Naive B cell (primary cell): Measurements from ENCODE around the gene MMP15. TPM values are rescaled to one million over a fixed set of nuclear protein-coding genes. Genes with fewer than 3 reads are reported as not detected.
"Not testable (repeated sequence)": the region's sequence is repeated elsewhere in the genome, so short reads cannot be mapped to it uniquely, and the experiment has no call there.

Experiments
- ATAC-seq, 2 donors: fragments of 150-1000 bp; cut with Tn5 transposase; 2 replicates each; pipeline ENCODE4 v1.10.0; 2021; ENCODE audit warnings: low read depth in 2 of 2, mild to moderate bottlenecking in 2 of 2, moderate library complexity in 2 of 2
- DNase-seq: peaks from one replicate; pipeline ENCODE4 v3.0.0; 2022
- H3K27ac Mint-ChIP-seq, 6 donors: one replicate each; pipeline ENCODE4 v1.8.0; 2020 to 2022; ENCODE audit warnings: mild to moderate bottlenecking in 6 of 6, mixed read lengths in 6 of 6, moderate library complexity in 5 of 6, inconsistent platforms in 2 of 6
- H3K27me3 Mint-ChIP-seq, 3 donors: one replicate each; pipeline ENCODE4 v1.8.0; 2021 to 2022; ENCODE audit warnings: mixed read lengths in 3 of 3, mild to moderate bottlenecking in 1 of 3
- H3K36me3 Mint-ChIP-seq, 2 donors: one replicate each; pipeline ENCODE4 v1.8.0; 2020 to 2022; ENCODE audit warnings: mixed read lengths in 2 of 2, inconsistent platforms in 1 of 2, mild to moderate bottlenecking in 1 of 2
- H3K4me1 Mint-ChIP-seq, 3 donors: one replicate each; pipeline ENCODE4 v1.8.0; 2020 to 2022; ENCODE audit warnings: mixed read lengths in 3 of 3, inconsistent platforms in 1 of 3, mild to moderate bottlenecking in 1 of 3, moderate library complexity in 1 of 3
- H3K4me3 Mint-ChIP-seq, 8 donors: one replicate each; pipeline ENCODE4 v1.8.0; 2020 to 2022; ENCODE audit warnings: mild to moderate bottlenecking in 8 of 8, mixed read lengths in 8 of 8, moderate library complexity in 8 of 8, inconsistent platforms in 2 of 8
- H3K9me3 Mint-ChIP-seq, 7 donors: one replicate each; pipeline ENCODE4 v1.8.0; 2020 to 2022; ENCODE audit warnings: mixed read lengths in 7 of 7, mild to moderate bottlenecking in 5 of 7, inconsistent platforms in 2 of 7, moderate library complexity in 1 of 7
- polyA plus RNA-seq, 6 donors: library from polyadenylated mRNA; unstranded; fragments of 300-500 nt; fragmentation: Illumina TruSeq; gene quantifications; one replicate each; pipeline ENCODE4 v1.2.3, GENCODE V29; 2021; ENCODE audit warnings: low read depth in 6 of 6

The MMP15 gene
- polyA plus RNA-seq, 6 donors from 2014 or later, result not detected

DNA sequence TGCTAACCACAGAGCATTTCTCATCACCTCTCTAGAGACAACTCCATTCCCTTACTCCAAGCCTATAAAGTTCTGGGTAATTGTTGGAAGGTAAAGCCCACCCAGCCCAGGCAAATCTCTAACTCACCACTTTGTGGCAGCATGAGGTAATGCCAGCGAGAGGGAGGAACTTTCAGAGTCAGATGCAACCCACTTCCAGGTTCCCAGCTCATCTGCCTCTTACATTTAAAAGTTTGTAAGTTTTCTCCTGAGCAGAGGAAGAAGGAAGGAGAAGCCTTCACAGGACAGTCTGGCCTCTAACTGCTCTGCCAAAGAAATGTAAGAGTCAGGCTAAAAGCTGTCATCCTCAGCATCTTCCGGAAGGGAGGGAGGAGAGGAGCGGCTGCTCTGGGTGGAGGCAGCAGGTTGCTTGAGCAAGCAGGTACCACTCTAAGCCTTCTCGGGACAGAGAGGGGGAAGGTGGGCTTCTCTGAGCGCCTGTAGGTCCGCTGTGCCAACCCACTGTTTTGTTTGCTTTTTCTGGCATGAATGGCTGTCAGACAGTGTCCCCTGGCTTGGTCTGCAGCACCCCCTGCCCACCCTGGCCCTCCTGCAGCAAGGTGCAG is 26.1 kb upstream of the MMP15 start:
- peaks cover 27 to 60% (median 32%) of the 10 kb centered on the region in 3 donors for H3K4me1 Mint-ChIP-seq

GRCh38 chr16:57999971-58000705 is 25.4 kb upstream of the MMP15 start, which contains the start of gene ZNF319:
Gene ZNF319 (minus strand): TSS chr16:58000672. CDS start chr16:57998265, 2,407 bp downstream.
- DNase-seq, result peak; percentile 24
- no peaks in the 10 kb centered on the region for H3K27me3 Mint-ChIP-seq
- H3K4me1 Mint-ChIP-seq, result peaks cover 29 to 60% (median 33%) of the 10 kb centered on the region in 3 donors
- peak within 1 kb of the TSS; percentile 90 to 97 (median 94) for H3K4me3 Mint-ChIP-seq
- no peaks in the 10 kb centered on the region for H3K9me3 Mint-ChIP-seq
- H3K36me3 Mint-ChIP-seq, result no peaks in the 10 kb centered on the region
- ATAC-seq, result peak; percentile 26 to 28
- peak within 1 kb of the TSS; percentile 80 to 97 (median 95) for H3K27ac Mint-ChIP-seq

More for the DNA sequence above, 26.1 kb upstream of the MMP15 start:
- H3K4me3 Mint-ChIP-seq, result peak overlapping the region; percentile 69 to 93 (median 88)
- H3K36me3 Mint-ChIP-seq, result no peaks in the 10 kb centered on the region
- H3K27ac Mint-ChIP-seq, result peak overlapping the region in 5 of 6 donors; percentile 44 to 67 (median 66)
- peak; percentile 24 for DNase-seq
- no peaks in the 10 kb centered on the region for H3K9me3 Mint-ChIP-seq
- no peaks in the 10 kb centered on the region for H3K27me3 Mint-ChIP-seq
- no peak for ATAC-seq

DNA sequence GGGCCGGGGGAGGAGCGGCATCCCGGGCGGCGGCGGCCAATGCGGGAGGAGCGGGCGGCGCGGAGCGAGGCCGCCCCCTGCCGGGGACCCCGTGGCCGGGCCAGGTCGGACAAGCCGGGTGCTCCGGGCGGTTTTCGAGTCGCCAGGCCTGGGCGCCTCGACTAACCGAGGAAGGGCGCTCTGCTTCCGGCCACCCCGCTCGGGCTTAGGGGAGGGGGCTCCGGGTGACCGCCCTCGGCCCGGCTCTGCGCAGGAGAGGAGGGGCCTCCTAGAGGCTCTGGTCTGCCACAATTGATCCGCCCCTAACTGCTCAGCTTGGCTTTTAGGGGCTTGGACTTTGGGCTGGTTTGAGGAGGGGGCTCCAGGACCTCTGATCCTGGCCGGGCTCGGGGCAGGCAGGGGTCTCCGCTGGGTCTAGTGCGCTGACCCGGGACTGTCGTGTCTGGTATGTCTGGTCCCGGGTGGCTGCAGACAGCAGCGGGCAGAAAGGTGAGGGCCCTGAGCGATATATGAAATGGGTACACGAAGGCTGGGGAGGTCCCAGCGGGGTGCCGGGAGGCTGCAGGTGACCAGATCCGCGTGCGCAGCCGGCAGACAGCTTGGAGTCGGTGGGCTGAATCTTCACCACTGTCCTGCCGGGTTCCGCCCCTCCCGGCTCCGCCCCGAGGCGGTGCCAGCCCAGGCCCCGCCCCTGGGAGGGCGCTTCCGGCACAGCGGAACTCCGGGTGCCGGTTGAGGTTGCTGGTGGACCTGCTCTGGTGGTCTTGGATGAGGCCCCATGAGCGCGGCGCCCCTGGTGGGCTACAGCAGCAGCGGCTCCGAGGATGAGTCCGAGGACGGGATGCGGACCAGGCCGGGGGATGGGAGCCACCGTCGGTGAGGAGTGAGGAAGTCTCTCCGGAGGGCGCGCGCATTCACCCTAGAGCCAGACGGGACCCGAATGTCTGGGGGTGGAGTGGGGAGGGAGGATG is 24.6 kb upstream of the MMP15 start, which contains the start of gene USB1:
Gene USB1 (plus strand): TSS at position 702 of the 971 bp plus-strand sequence. CDS start 77 bp downstream, at position 779.
- H3K9me3 Mint-ChIP-seq, result no peaks in the 10 kb centered on the region
- H3K4me1 Mint-ChIP-seq, result peaks cover 29 to 55% (median 35%) of the 10 kb centered on the region in 3 donors
- ATAC-seq (peak; percentile 81 to 82), DNase-seq (peak; percentile 95)
- H3K36me3 Mint-ChIP-seq, result no peaks in the 10 kb centered on the region
- peak within 1 kb of the TSS; percentile 80 to 97 (median 95) for H3K27ac Mint-ChIP-seq
- H3K4me3 Mint-ChIP-seq, result peak within 1 kb of the TSS; percentile 90 to 97 (median 94)
- H3K27me3 Mint-ChIP-seq, result no peaks in the 10 kb centered on the region

DNA sequence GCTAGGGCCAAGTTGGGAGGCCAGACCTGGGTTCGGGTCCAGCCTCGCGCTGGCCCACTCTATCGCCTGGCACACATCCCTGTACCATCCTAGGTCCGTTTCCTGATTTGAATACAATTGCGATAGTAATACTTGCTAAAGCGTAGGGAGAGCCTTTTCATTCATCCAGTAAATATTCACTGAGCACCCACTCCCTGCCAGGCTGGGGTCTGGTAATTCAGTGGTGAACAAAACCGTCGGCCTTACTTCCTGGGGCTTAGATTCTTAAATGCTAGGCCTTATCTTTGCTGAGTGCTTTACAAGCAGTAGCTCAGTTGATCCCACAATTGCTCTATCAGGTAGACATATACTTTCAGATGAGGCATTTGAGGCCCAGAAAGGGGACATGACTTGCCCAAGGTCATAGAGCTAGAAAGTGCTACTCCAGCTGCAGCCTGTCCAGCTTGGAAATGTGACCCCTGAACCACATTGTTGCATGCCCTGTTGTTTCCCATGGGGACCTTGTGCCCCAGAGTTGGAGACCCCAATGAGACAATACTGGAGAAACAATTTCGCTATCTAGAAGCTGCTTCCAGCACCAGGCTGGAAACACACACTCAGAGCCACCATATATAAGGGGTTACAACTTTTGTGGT is 23.7 kb upstream of the MMP15 start:
- Mint-ChIP-seq H3K36me3 (peaks cover 0 to 2% of the 10 kb centered on the region in 2 donors), H3K27me3 (no peaks in the 10 kb centered on the region), H3K4me3 (peak overlapping the region; percentile 90 to 97 (median 94)), H3K9me3 (no peaks in the 10 kb centered on the region), H3K4me1 (peaks cover 29 to 54% (median 35%) of the 10 kb centered on the region in 3 donors), H3K27ac (peak overlapping the region in 4 of 6 donors; percentile 69 to 91 (median 78))
- no peak for DNase-seq
- ATAC-seq, result no peak

DNA sequence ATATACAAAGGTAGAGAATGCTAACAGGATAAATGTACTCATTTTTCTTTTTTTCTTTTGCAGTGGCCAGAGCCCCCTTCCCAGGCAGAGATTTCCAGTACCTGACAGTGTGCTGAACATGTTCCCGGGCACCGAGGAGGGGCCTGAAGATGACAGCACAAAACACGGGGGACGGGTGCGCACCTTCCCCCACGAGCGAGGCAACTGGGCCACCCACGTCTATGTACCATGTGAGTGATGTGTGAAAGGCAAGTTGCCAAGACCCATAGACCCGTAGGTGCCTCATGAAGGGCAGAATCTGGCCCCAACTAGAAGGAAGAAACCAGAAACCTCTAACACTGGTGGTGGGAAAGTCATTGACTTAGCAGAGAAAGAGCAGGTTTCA is 23.1 kb upstream of the MMP15 start:
- no peaks in the 10 kb centered on the region for H3K9me3 Mint-ChIP-seq
- H3K27me3 Mint-ChIP-seq, result no peaks in the 10 kb centered on the region
- ATAC-seq (no peak), DNase-seq (no peak)
- peaks cover 0 to 5% of the 10 kb centered on the region in 2 donors for H3K36me3 Mint-ChIP-seq
- peak overlapping the region in 1 of 6 donors; percentile 89 for H3K27ac Mint-ChIP-seq
- H3K4me1 Mint-ChIP-seq, result peaks cover 29 to 54% (median 35%) of the 10 kb centered on the region in 3 donors
- H3K4me3 Mint-ChIP-seq, result peak overlapping the region in 7 of 8 donors; percentile 0 to 96 (median 90)

DNA sequence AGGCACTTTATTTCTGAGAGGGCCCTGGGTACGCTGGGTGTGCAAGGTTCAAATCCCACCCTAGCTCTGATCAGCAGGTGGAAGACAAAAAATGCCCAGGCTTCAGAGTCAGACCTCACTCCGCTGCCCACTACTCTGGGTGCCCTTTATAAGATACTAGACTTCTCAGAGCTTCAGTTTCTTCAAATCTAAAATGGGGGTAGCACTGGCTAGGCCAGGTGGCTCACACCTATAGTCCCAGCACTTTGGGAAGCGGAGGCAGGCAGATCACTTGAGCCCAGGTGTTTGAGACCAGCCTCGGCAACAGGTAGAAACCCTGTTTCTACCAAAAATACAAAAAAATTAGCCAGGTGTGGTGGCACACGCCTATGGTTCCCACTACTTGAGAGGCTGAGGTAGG is 22.6 kb upstream of the MMP15 start:
- H3K36me3 Mint-ChIP-seq, result peaks cover 0 to 5% of the 10 kb centered on the region in 2 donors
- DNase-seq (no peak), ATAC-seq (no peak)
- no peaks in the 10 kb centered on the region for H3K27me3 Mint-ChIP-seq
- peak overlapping the region in 1 of 6 donors; percentile 7 for H3K27ac Mint-ChIP-seq
- peak overlapping the region in 4 of 8 donors; percentile 32 to 93 (median 64) for H3K4me3 Mint-ChIP-seq
- H3K4me1 Mint-ChIP-seq, result peaks cover 29 to 53% (median 35%) of the 10 kb centered on the region in 3 donors
- H3K9me3 Mint-ChIP-seq, result no peaks in the 10 kb centered on the region

- ATAC-seq, H3K9me3 Mint-ChIP-seq, DNase-seq, H3K27me3 Mint-ChIP-seq: not testable (repeated sequence)
- H3K27ac Mint-ChIP-seq, result peak overlapping the region in 3 of 6 donors; percentile 11 to 78 (median 66)
- peaks cover 20 to 38% (median 21%) of the 10 kb centered on the region in 3 donors for H3K4me1 Mint-ChIP-seq
- H3K4me3 Mint-ChIP-seq, result peak overlapping the region in 1 of 8 donors; percentile 59
- H3K36me3 Mint-ChIP-seq, result peaks cover 0 to 10% of the 10 kb centered on the region in 2 donors
Observed at GRCh38 chr16:58004736-58005135, 20.8 kb upstream of the MMP15 start.

DNA sequence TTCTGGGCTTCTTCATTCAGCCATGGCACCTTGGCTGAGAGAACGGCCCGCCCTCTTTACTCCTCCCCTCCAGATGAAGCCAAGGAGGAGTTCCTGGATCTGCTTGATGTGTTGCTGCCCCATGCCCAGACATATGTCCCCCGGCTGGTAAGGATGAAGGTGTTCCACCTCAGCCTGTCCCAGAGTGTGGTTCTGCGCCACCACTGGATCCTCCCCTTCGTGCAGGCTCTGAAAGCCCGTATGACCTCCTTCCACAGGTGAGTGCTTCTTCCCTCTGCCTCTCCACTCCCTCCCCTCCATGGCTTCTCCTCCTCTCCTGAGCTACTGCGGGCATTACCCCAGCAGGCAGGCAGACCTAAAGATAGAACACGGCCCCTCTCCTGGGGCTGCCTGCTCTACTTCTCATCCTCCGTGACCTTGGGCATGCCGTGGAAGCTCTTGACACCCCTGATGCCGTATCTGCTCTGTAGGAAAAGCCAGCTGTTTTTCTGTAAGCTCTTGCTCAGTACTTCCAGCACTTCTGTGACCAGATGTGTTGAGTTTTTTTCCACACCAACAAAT is 15.6 kb upstream of the MMP15 start:
- Mint-ChIP-seq H3K4me3 (peak overlapping the region in 1 of 8 donors; percentile 47), H3K4me1 (peaks cover 3% of the 10 kb centered on the region in 3 donors), H3K9me3 (no peaks in the 10 kb centered on the region), H3K27ac (no peak overlapping the region), H3K27me3 (no peaks in the 10 kb centered on the region), H3K36me3 (peaks cover 8 to 22% of the 10 kb centered on the region in 2 donors)
- ATAC-seq, result no peak
- no peak for DNase-seq

DNA sequence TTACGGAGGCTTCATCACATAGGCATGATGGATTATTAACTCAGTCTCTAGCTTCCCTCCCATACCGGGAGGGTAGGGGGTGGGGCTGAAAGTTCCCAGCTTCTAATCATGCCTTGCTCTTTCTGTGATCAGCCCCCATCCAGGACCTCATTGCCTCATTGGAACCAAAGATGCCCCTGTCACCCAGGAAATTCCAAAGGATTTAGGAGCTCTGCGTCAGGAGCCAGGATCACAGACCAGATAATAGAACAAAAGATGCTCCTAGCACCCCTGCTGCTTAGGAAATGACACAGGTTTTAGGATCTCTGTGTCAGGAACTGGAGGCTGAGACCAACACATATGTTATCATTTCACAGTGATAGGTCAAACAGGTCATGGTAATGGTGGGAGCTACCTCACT is 14.7 kb upstream of the MMP15 start:
- no peaks in the 10 kb centered on the region for H3K27me3 Mint-ChIP-seq

GRCh38 chr16:58011652-58012051 is 13.9 kb upstream of the MMP15 start:
- DNase-seq (no peak), ATAC-seq (no peak)
- Mint-ChIP-seq H3K4me1 (no peaks in the 10 kb centered on the region), H3K27ac (no peak overlapping the region), H3K36me3 (peaks cover 8 to 22% of the 10 kb centered on the region in 2 donors), H3K9me3 (no peaks in the 10 kb centered on the region), H3K27me3 (no peaks in the 10 kb centered on the region), H3K4me3 (no peak overlapping the region)

More for the DNA sequence above, 14.7 kb upstream of the MMP15 start:
- Mint-ChIP-seq H3K36me3 (peaks cover 8 to 22% of the 10 kb centered on the region in 2 donors), H3K4me1 (no peaks in the 10 kb centered on the region), H3K27ac (no peak overlapping the region), H3K9me3 (no peaks in the 10 kb centered on the region), H3K4me3 (peak overlapping the region in 1 of 8 donors; percentile 64)
- ATAC-seq (no peak), DNase-seq (no peak)

DNA sequence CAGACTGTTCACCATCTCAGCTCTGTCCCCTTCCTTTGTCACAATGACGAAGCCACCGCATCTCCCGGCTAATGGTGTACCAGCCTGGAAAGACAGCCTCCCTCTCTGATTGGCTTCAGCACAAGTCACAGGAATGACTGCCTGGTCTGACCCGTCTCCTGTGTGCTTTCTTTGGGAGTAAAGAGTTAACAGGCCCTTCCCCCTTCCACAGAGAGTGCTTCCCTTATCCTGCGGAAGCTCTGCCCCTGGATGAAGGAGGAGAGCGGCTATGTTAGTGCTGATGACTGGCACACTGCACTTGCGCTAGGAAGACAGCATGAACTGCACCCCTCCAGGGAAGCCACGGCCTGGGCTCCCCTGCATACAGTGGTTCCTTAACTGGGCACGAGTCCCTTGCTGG is 13.1 kb upstream of the MMP15 start:
- H3K27ac Mint-ChIP-seq, result peak overlapping the region in 1 of 6 donors; percentile 26
- H3K27me3 Mint-ChIP-seq, result no peaks in the 10 kb centered on the region
- H3K4me1 Mint-ChIP-seq, result no peaks in the 10 kb centered on the region
- ATAC-seq, result no peak
- no peaks in the 10 kb centered on the region for H3K9me3 Mint-ChIP-seq
- H3K4me3 Mint-ChIP-seq, result no peak overlapping the region
- peaks cover 8 to 16% of the 10 kb centered on the region in 2 donors for H3K36me3 Mint-ChIP-seq
- DNase-seq, result no peak

DNA sequence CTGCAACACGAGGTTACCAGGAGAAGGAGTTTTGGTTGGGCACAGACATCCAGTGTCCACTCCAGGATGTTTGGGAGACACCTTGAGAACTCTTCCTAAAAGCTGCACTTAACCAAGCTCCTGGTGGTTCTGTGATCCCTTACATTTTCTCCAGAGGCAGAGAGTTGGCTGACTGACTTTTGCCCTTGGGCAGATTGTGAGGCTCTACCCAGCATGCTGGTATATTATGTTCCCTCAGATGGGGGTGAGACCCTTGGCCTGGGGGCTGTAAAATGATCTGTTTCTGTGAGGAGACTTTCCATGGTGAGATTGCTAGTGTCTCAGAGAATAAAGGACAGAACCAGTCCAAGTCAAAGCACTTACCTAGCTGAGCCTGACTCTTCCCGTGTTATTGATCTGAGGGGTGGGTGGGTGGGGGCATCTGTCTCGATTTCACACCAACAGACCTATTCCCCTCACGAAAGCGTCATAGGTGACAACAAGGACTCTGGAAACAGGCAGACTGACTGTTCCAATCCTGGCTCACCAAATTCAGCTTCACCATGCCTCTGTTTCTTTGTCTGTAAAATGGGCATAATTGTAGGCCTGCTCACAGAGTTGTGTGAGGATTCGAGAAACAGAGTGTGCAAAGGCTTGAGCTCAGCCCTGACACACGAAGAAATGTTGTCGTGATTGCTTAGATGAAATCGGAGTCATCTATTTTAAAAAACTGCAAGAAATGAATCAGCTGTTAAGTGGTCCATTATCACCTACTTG is 12.2 kb upstream of the MMP15 start:
- Mint-ChIP-seq H3K4me1 (no peaks in the 10 kb centered on the region), H3K27ac (no peak overlapping the region), H3K4me3 (no peak overlapping the region), H3K9me3 (no peaks in the 10 kb centered on the region), H3K36me3 (peaks cover 8 to 16% of the 10 kb centered on the region in 2 donors), H3K27me3 (no peaks in the 10 kb centered on the region)
- DNase-seq, result no peak
- ATAC-seq, result no peak
